GM18870 (cell line): ENCODE measurements around the gene GBP1.
"Not testable (repeated sequence)": the region's sequence is repeated elsewhere in the genome, so short reads cannot be mapped to it uniquely, and the experiment has no call there.

ENCODE experiments used
- ATAC-seq: cut with Tn5 transposase; IDR thresholded peaks from one replicate; pipeline ENCODE4 v1.9.1; 2021; ENCODE audit warnings: moderate library complexity; ENCODE audit not compliant: unreplicated experiment

GBP1 gene, protein sequence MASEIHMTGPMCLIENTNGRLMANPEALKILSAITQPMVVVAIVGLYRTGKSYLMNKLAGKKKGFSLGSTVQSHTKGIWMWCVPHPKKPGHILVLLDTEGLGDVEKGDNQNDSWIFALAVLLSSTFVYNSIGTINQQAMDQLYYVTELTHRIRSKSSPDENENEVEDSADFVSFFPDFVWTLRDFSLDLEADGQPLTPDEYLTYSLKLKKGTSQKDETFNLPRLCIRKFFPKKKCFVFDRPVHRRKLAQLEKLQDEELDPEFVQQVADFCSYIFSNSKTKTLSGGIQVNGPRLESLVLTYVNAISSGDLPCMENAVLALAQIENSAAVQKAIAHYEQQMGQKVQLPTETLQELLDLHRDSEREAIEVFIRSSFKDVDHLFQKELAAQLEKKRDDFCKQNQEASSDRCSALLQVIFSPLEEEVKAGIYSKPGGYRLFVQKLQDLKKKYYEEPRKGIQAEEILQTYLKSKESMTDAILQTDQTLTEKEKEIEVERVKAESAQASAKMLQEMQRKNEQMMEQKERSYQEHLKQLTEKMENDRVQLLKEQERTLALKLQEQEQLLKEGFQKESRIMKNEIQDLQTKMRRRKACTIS

DNA sequence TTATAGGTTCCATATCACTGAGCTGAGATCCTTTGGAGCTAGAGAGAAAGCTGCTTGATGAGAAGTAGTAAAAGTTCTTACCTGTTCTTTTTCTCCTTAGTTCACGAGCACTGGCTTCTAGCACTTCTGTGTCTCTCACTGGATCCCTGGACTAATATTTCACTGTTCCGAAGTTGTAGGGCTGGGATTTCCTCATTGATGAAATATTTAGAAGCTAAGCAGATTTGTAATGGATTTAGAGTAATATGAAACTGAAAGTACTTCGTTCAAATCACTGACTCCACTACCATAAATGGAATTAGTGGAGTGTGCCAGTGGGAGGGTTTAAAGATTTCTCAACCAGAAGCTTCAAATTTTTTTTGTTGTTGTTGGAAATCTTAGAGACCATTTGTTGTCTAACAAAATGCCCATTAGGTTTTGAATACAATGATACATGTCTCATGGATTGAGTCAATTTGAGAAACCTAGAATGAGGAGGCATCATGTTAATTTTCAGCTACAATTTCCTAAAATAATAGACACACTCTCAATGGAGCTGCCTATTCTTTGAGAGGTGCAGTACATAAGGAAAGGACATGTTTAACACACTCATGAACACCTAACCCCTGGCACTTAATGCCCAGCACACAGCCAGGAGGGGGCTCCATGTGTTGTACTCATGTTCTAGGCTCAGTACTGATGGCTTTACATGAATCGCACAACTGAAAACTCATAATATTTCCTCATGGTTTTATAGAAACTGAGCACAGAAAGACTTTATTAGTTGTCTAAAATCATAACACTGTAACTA is at the start of gene GBP1:
Gene GBP1 (minus strand): TSS at position 130 of the 790 bp plus-strand sequence. CDS start 1,974 bp downstream, outside the sequence.
- ATAC-seq, result no peak

DNA sequence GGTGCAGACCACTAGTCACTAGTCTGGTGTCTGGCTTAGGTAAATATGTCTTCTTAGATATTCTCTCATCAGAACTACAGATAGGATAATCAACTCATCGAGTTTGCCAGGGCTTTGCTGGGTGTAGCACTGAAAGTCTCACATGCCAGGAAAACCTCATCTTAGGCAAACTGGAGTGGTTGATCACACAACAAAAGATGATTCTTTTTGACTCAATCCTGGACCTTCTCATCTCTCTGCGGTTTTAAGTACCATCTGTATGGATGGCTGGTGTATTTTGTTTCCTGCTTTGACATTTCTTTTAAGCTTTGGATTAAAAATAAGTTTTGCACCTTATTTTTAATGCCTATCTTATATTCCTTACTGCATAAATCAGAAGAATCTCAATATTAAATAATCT is 49.7 kb upstream of the GBP1 start:
- ATAC-seq, result no peak

DNA sequence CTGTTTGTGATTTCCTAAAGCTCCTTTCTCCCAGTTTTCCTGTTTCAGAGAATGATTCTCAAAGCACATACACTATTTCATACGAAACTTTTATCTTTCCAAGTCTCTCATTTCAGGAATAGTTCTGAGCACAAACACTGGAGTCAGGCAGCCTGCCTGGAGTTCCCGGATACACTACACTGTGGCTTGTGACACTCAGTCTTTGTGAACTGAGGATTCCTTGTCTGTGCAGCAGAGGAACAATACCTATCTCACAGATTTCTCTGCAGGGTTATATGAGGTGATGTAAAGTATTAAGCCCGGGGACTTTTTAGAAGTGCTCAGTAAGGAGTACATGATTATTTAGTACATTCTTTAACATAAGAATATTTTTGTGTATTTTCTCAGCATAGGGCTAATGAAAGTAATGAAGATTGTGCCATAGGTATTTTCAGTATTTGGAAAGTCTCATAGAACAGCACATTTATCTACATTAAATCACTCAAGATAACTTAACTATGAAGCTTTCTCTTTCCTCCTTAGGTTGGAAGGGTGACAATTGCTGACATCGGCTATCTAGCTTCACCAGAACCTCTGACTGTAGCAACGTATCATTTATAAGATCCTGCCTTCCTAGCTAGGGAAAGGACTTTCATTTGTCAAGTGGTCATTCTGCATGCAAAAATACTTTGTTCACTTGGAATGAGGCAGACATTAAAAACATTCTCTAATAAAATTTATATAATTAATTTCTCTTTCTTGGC is 48.0 kb upstream of the GBP1 start:
- no peak for ATAC-seq

DNA sequence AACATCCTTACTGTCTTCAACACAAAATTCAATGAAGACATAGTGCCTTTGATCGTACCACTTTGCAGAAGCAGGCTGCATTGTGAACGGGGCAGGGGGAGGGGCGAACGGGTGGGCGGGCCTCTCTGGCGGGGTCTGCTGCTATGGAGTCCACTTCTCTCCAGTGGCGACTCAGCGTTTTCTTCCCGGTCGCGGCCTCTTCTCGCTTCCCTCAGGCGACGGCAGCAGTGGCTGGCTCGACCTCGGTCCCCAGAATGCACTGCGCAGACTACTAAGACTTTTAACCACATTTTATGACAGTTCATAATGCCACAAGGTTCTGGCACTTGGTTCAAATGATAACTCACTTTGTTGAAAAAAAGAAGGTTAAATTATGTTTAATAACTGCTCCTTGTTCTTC is 39.7 kb upstream of the GBP1 start:
- no peak for ATAC-seq

DNA sequence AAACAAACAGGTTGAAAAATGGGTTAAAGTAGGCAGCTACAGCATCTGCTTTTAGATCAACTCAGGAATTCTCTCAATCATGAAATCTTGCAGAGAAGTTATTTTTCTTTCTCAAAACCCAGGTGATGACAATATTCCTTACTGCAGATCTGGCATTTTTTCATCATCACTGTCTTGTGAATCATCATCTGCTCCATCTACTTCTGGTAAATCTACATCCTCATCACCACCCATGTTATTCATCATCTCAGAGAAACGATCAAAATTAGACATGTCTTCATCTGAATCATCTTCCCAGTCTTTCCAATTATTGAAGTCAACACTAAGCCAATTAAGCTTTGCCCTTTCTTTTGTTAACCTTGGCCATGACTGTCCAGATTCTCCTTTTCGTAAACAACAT is 39.1 kb upstream of the GBP1 start:
- ATAC-seq, result no peak

DNA sequence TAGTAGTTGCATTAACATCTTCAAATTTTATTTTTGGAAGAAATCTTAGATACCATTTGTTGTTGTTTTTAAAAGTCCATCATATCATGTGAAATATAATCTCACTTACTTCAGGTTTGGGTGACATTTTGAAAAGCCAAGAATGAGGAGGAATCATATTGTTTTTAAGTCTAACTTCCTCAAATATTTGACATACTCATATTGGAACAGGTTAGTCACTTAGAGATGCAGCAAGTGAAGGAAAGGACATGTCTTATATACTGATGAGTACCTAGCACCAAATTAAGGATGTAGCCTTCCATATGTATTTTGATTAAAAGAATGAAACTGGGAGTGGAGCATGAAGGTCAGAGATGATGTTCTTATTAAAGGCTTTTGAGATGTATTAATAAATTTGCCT is 37.0 kb upstream of the GBP1 start:
- no peak for ATAC-seq

DNA sequence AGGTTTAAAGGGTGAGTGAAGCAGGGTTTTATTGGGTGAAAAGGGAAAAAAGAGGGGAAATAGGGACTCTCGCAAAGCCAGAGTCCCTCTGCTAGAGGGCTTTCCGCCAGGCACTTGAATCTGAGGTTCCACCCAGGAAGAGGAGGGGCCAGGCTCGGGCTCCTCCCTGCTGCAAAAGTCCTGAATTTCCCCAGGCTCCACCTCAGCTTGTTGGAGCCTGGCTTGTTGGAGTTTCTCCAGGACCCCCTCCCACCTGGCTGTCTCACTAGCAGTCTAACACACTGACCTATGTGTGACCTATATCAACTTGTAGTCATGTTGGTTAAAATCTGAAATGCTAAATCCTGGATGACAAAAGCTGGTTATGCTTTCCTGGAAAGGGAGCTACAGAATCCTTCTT is 35.4 kb upstream of the GBP1 start:
- ATAC-seq, result no peak

DNA sequence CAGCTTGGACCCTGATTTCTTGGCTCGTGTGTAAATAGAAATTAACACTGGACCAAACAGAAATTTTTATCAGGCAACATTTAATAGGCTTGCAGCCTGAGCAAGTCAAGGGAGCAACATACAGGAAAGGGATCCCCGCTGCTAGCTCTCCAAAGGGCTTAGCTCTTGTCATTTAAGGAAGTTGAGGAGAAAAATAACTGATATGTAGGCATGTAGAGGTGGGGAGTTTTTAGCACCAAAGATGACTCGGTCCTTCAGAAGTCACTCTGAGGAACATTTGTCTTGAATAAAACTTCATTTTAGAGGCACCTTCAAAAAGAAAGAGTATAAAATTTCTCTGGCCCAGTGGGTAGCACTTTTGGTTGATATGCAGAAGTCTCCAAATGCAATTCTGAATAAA is 33.8 kb upstream of the GBP1 start:
- no peak for ATAC-seq

DNA sequence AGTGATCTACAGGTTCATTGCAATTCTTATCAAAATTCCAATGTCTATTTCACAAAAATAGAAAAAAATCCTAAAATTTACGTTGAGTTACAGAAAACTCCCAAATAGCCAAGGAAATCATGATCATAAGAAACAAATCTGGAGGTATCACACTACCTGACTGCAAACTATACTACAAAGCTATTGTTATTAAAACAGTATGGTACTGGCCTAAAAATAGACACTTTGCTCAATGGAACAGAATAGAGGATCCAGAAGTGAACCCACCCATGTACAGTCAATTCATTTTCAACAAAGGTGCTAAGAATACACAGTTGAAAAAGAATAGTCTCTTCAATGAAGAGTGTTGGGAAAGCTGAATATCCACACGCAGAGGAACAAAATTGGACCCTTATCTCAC is 30.7 kb upstream of the GBP1 start:
- no peak for ATAC-seq

DNA sequence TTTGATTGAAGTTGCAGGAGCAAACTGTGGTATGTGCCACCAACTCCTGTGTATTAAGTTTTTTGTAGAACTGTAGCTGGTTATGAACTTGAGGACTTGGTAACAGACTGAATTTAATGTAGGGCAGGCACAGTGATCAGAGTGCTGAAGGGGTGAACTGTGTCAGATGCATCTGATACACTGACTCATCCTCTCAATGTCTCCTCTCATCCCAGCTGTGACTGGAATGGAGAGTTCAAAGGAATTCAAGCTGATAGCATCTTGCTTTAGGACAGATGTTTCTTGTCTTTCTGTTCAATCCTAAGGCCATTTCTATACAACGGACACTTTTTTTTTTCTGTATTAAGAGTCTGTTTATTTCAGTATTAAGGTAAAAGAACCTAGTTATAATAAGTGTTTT is 25.0 kb upstream of the GBP1 start:
- ATAC-seq, result no peak

DNA sequence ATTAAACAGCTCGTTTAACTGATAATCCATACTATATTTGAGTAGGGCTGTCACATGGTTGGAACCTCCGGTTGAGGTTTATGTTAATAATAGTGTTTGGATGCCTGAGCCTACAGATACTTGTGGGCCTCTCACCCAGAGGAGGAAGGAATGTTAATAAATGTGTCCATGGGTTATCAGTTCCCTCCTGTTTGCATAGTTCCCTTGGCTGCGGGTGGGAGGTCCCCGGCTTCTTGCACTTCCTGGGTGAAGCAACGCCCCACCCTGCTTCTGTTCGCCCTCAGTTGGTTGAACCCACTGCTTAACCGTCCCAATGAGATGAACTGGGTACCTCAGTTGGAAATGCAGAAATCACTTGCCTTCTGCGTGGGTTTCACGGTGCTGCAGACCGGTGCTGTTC is 23.6 kb upstream of the GBP1 start:
- no peak for ATAC-seq

DNA sequence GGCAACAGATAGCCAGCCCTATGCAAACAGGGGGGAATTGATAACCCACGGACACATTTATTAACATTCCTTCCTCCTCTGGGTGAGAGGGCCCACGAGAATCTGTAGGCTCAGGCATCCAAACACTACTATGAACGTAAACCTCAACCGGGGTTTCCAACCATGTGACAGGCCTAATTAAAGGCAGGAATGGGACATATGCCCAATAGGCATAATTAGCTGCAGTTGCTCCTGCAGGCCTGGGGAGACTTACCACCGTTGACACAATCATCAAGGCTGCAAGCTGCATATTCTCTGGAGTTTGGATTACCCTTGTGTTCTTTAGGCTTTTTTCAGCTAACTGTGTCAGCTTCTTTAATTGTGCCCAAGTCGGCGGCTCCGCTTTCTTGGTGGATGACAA is 22.2 kb upstream of the GBP1 start:
- no peak for ATAC-seq

DNA sequence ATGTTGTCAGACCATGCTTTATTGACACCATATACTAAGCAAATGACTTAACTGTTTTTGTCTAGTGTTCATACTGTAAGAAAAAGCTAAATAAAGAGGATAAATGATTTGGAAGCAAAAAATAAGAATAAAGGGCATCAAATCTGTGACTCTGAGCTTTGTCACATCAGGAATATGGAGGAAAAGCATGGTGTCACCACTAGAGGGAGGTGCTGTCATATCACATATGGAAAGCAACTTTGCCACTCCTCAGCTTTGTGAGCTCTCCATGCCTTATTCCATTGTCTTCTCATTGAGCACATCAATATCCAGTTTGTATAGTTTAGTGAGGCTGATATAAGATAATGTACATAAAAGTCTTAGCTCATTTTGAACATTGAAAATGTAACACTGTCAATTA is 20.8 kb upstream of the GBP1 start:
- ATAC-seq, result no peak

DNA sequence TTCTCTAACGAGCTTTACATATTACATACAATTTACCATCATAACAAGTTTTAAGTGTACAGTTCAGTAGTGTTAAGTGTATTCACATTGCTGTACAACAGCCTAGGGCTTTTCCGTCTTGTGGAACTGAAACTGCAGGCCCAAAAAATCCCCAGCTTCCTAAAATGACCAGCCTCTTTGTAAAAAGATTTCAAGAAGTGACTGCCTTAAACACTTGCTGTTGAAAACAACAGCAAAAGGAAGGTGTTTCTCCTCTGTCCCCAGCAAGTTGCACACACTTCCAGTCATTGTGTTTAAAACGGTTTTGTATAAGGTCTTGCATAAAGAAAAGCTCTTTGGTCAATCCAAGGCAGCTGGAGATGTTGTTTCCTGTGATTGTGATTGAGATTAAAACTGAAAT is 16.0 kb upstream of the GBP1 start:
- ATAC-seq, result no peak

DNA sequence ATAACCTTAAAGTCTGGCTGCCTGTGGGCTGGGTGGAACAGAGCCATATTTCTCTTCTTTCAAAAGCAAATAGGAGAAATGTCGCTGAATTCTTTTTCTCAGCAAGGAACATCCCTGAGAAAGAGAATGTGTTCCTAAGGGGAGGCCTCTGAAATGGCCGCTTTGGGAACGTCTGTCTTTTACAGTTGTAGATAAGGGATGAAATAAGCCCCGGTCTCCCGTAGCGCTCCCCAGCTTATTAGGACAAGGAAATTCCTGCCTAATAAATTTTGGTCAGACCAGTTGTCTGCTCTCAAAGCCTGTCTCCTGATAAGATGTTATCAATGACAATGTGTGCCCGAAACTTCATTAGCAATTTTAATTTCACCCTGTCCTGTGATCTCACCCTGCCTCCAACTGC is 15.1 kb upstream of the GBP1 start:
- not testable (repeated sequence) for ATAC-seq

DNA sequence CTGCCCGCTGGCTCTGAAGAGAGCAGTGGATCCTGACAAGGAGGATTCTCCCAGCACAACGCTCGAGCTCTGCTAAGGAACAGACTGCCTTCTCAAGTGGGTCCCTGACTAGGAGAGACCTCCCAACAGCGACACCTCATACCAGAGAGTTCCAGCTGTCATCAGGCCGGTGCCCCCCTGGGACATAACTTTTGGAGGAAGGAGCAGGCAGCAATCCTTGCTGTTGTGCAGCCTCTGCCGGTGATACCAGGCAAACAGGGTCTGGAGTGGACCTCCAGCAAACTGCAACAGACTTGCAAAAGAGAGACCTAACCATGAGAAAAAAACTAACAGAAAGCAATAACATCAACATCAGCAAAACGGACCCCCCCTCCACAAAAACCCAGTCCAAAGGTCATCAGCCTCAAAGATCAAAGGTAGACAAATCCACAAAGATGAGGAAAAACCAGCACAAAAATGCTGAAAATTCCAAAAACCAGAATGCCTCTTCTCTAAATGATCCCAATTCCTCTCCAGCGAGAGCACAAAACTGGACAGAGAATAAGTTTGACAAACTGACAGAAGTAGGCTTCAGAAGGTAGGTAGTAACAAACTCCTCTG is 7.6 kb upstream of the GBP1 start:
- ATAC-seq, result not testable (repeated sequence)

DNA sequence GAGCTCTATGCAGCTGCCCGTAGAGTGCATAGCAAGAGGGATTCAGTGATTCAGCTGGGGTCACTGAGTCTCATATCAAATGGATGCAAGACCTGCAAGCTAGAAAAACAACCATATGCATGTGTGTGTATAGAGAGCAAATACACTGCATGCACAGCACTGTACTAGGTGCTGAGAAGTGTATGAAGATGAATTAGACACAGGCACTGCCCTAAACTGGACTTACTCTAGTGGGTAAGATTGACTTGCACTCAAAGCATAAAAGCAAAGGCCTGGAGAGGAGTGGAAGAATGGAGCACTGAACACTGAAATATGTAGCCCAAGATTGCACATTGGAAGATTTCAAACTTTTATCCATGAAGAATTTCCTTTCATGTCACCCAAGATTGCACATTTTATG is 5.5 kb upstream of the GBP1 start:
- ATAC-seq, result no peak

DNA sequence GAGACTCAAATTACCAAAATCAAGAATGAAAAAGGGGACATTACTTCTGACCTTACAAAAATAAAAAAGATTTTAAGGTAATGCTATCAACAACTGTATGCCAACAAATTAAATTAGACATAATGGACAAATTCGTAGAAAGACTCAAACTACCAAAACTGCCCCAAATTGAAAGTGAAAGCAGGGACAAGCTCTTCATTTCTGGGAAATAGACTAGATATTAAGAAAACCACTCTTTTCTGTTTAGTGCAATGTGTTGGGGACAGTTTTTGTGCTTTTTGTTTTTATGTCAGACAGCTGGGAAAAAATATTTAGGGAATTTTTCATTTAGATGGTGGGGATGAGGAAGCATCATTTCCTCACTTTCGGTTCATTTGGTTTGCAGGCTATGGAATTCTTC is 4.9 kb upstream of the GBP1 start:
- no peak for ATAC-seq

DNA sequence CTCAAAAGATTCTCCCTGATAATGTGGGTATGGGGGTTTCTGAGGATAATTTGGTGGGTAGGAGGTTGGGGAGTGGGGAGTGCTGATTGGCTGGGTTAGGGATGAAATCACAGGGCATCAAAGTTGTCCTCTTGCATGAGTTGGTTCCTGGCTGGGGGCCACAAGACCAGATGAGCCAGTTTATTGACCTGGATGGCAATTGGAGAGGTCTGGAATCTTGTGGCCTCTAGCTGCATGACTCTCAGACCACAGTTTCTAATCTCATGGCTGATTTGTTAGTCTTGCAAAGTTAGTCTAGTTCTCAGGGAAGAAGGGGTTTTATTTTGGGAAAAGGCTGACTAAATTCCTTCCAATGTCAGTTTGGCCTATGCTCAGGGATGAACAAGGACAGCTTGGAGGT is 3.3 kb upstream of the GBP1 start:
- no peak for ATAC-seq

DNA sequence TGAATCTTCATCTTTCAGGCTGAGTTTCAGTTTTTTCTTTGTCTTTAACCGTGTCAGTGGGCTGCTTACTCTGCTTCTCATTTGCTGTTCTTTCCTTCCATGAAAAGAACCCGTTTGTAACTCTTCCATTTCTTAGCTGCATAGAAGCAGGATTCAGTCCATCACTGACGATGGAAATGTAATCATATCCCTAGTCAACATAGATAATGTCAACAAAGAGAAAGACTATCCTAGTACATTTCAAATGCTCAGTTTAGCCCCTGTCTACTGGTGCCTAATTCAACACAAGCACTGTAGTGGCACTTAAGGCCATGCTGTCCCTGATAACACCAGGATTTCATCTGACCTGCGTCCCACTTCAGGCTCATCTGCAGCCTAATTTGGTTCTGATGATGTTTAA is 376 bp downstream of the GBP1 start:
- ATAC-seq, result no peak

DNA sequence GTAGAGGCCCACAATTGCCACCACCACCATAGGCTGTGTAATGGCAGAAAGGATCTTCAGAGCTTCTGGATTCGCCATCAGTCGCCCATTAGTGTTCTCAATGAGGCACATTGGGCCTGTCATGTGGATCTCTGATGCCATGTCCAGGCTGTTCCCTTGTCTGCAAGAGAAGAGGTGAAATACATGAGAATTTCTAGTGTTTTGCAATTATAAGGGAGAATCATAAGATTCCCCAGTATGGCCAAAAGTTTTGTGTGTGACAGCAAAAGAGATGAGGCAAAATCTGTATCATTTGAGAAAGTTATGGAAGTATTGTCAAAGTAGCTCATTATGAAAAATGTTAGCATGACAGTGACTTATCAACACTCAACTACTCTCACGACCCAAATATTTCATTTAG is 1.9 kb downstream of the GBP1 start:
- ATAC-seq, result no peak
